Osteocyte (in vitro differentiated cells): ENCODE data around the gene COL6A1. TPM values are rescaled to one million over a fixed set of nuclear protein-coding genes. Genes with fewer than 3 reads are reported as not detected.

Source experiments
- DNase-seq: peaks from one replicate; pipeline ENCODE4 v3.0.0; 2021; ENCODE audit warnings: mixed read lengths; ENCODE audit not compliant: unreplicated experiment; ENCODE audit errors: extremely low spot score
- H3K27ac Mint-ChIP-seq: one replicate; pipeline ENCODE4 v1.8.0; 2021; ENCODE audit warnings: mild to moderate bottlenecking, mixed read lengths; ENCODE audit not compliant: unreplicated experiment
- H3K27me3 Mint-ChIP-seq: one replicate; pipeline ENCODE4 v1.8.0; 2021; ENCODE audit warnings: mixed read lengths; ENCODE audit not compliant: unreplicated experiment
- H3K36me3 Mint-ChIP-seq: one replicate; pipeline ENCODE4 v1.8.0; 2021; ENCODE audit warnings: mixed read lengths; ENCODE audit not compliant: unreplicated experiment
- H3K4me1 Mint-ChIP-seq: one replicate; pipeline ENCODE4 v1.8.0; 2021; ENCODE audit warnings: mixed read lengths; ENCODE audit not compliant: unreplicated experiment
- H3K4me3 Mint-ChIP-seq: one replicate; pipeline ENCODE4 v1.8.0; 2021; ENCODE audit warnings: mild to moderate bottlenecking, moderate library complexity, mixed read lengths; ENCODE audit not compliant: unreplicated experiment
- H3K9me3 Mint-ChIP-seq: one replicate; pipeline ENCODE4 v1.8.0; 2021; ENCODE audit warnings: mixed read lengths; ENCODE audit not compliant: unreplicated experiment
- total RNA-seq: library from RNA; stranded (reverse); gene quantifications from 2 replicates; pipeline ENCODE4 v1.2.1, GENCODE V29; 2021
- TF ChIP-seq, protein P1 (sequence below): fragments of 200-600 bp; sonication (generic); IDR thresholded peaks from 2 replicates; pipeline ENCODE4 v1.5.0; 2021; ENCODE audit warnings: antibody characterized with exemption, mild to moderate bottlenecking, moderate library complexity

Gene COL6A1
- total RNA-seq, 1 donor from 2014 or later = 1,503 TPM

DNA sequence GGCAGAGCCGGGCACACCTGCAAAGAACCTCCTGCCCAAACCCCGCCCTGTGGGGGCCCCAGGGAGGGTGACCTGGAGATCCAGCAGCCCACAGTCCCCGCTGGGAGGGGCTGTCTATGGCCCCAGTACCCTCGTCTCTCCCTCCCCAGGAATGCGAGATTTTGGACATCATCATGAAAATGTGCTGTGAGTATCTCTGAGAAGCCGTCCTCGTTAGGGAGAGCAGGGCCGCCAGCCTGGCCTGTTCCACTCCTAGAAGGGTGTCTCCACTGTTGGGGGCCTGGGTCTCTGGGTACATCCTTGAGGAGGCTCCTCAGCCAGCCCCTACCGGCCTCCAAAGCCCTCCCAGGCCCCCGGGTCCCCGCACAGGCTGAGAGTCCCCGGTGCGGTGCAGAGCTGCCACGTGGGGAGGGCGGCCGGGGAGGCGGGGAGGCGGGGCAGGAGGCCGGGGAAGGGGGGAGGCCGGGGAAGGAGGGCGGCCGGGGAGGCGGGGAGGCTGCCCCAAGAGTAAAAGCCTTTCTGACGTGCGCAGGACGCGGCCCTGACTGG is 18.7 kb downstream of the COL6A1 start:
- TF ChIP-seq, protein P1, sequence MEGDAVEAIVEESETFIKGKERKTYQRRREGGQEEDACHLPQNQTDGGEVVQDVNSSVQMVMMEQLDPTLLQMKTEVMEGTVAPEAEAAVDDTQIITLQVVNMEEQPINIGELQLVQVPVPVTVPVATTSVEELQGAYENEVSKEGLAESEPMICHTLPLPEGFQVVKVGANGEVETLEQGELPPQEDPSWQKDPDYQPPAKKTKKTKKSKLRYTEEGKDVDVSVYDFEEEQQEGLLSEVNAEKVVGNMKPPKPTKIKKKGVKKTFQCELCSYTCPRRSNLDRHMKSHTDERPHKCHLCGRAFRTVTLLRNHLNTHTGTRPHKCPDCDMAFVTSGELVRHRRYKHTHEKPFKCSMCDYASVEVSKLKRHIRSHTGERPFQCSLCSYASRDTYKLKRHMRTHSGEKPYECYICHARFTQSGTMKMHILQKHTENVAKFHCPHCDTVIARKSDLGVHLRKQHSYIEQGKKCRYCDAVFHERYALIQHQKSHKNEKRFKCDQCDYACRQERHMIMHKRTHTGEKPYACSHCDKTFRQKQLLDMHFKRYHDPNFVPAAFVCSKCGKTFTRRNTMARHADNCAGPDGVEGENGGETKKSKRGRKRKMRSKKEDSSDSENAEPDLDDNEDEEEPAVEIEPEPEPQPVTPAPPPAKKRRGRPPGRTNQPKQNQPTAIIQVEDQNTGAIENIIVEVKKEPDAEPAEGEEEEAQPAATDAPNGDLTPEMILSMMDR = no peak
- H3K27ac Mint-ChIP-seq = no peak overlapping the region
- H3K4me1 Mint-ChIP-seq = peaks cover 8% of the 10 kb centered on the region
- no peaks in the 10 kb centered on the region for H3K27me3 Mint-ChIP-seq
- no peak overlapping the region for H3K4me3 Mint-ChIP-seq
- H3K36me3 Mint-ChIP-seq = peaks cover 14% of the 10 kb centered on the region
- no peaks in the 10 kb centered on the region for H3K9me3 Mint-ChIP-seq
- DNase-seq = peak; percentile 82

DNA sequence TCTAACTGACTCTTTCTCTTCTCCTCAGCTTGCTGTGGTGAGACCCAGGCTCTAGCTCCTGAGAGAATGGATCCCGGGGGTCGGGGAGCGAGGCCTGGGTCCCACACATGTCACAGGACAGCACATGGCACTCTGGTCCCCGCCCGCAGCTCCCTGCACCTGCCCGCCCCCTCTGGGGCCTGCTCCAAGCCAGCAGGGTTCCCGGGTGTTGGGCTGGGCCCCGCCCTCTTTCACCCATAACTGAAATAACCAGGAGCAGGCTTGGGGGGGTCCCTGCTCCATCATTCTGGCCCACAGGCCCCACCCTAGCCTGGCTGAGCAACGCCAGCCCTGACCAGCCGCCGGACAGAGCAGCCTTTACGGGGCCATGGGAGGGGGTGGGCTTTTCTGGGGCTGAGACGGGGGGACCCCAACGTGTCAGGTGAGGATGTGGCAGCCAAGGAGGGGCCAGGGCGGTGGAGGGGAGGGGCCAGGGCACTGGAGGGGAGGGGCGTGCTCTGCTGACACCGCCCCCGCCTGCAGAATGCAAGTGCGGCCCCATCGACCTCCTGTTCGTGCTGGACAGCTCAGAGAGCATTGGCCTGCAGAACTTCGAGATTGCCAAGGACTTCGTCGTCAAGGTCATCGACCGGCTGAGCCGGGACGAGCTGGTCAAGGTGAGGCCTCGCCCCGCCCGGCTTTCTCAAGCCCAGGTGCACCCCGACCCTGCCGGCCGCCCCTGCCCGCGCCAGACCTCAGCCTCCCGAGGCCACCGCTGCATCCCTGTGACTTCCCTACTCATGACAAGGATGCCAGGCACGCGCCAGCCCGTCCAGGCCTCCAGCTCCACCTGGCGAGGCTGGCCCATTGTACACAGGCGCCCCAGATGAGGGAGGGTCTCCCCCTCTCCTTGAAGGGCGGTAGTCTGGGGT is 19.4 kb downstream of the COL6A1 start:
- TF ChIP-seq, protein P1 = no peak
- Mint-ChIP-seq H3K4me3 (no peak overlapping the region), H3K36me3 (peaks cover 14% of the 10 kb centered on the region), H3K9me3 (no peaks in the 10 kb centered on the region), H3K27ac (no peak overlapping the region), H3K27me3 (no peaks in the 10 kb centered on the region), H3K4me1 (peaks cover 2% of the 10 kb centered on the region)
- peak; percentile 83 for DNase-seq

DNA sequence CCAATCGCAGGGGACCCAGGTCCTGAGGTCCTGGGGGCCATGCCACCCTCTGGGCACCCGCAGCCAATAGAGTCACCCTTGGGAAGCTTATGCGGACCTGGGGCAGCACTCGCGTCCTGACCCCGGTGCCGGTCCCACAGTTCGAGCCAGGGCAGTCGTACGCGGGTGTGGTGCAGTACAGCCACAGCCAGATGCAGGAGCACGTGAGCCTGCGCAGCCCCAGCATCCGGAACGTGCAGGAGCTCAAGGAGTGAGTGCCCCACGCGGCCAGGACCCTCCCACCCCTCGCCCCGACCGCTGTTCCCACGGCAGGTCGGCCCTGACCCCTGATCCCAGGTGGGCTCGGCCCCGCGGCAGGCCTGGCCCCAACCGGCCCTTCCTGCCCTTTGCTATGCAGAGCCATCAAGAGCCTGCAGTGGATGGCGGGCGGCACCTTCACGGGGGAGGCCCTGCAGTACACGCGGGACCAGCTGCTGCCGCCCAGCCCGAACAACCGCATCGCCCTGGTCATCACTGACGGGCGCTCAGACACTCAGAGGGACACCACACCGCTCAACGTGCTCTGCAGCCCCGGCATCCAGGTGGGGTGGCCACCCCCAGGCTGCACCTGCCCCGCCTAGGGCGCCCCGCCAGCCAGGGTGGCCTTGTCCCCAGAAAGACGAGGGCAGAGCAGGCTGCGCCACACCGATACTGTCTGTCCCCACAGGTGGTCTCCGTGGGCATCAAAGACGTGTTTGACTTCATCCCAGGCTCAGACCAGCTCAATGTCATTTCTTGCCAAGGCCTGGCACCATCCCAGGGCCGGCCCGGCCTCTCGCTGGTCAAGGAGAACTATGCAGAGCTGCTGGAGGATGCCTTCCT is 20.5 kb downstream of the COL6A1 start:
- H3K9me3 Mint-ChIP-seq = no peaks in the 10 kb centered on the region
- no peaks in the 10 kb centered on the region for H3K4me1 Mint-ChIP-seq
- DNase-seq = peak; percentile 84
- TF ChIP-seq, protein P1 = no peak
- H3K27ac Mint-ChIP-seq = no peak overlapping the region
- H3K27me3 Mint-ChIP-seq = no peaks in the 10 kb centered on the region
- H3K4me3 Mint-ChIP-seq = no peak overlapping the region
- H3K36me3 Mint-ChIP-seq = peaks cover 14% of the 10 kb centered on the region

DNA sequence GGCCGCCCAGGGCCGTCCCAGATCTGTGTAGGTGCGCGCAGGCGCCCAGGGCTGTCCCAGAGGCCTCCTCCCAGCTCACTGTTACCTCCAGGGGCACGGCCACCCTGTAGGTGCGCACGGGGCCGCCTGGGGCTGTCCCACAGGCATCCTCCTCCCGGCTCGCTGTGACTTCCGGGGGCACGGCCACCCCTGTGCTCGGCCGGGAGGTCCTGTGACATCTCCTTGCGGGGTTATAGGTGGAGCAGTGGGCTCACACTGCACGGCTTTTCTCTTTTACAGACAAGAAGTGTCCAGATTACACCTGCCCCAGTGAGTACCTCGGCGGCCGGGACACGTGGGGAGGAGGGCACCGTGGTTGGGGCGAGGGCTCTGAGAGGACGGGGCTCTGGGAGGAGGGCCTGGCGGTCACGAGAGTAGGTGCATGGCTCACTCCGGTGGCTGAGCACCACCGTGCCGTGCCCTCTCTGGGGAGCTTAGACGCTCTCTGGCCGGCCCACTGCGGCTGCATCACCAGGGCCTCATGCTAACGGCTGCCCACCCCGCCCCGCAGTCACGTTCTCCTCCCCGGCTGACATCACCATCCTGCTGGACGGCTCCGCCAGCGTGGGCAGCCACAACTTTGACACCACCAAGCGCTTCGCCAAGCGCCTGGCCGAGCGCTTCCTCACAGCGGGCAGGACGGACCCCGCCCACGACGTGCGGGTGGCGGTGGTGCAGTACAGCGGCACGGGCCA is 21.4 kb downstream of the COL6A1 start:
- H3K27me3 Mint-ChIP-seq = no peaks in the 10 kb centered on the region
- no peak overlapping the region for H3K4me3 Mint-ChIP-seq
- TF ChIP-seq, protein P1 = no peak
- no peaks in the 10 kb centered on the region for H3K9me3 Mint-ChIP-seq
- H3K4me1 Mint-ChIP-seq = no peaks in the 10 kb centered on the region
- peak; percentile 86 for DNase-seq
- peaks cover 14% of the 10 kb centered on the region for H3K36me3 Mint-ChIP-seq
- H3K27ac Mint-ChIP-seq = no peak overlapping the region
